ENCODE results near the gene KLHL6. TPM values are rescaled to one million over a fixed set of nuclear protein-coding genes. Genes with fewer than 3 reads are reported as not detected.
A peak's percentile ranks its signal among the peaks of the same experiment; 100 is the strongest.

KLHL6 gene
- total RNA-seq, 2 donors from 2014 or later, result 0.33 to 0.40 TPM

GRCh38 chr3:183487016-183487415 lies 68.5 kb downstream of the KLHL6 start:
- no peaks in the 10 kb centered on the region for H3K9me3 Mint-ChIP-seq
- Histone ChIP-seq H3K4me1 (ENCODE audit: control insufficient read depth, insufficient read depth, low read length) (peaks cover 12% of the 10 kb centered on the region), H3K36me3 (ENCODE audit: control insufficient read depth, insufficient read depth, low read length) (no peaks in the 10 kb centered on the region), H3K4me3 (ENCODE audit: low read length) (no peak overlapping the region), H3K9ac (ENCODE audit: extremely low read depth, low read length, poor library complexity, severe bottlenecking) (no peak overlapping the region), H3K27me3 (ENCODE audit: control insufficient read depth, insufficient read depth, low read length, poor library complexity, severe bottlenecking) (no peaks in the 10 kb centered on the region), H3K9me3 (ENCODE audit: control insufficient read depth, low read length) (no peaks in the 10 kb centered on the region), H3K27ac (ENCODE audit: low read depth, low read length) (no peak overlapping the region)
- no peak for TF ChIP-seq CTCF (conservative IDR thresholded peaks at IDR 0.05)
- peak; percentile 36 for DNase-seq
- no peak overlapping the region for H3K27ac Mint-ChIP-seq
- peaks cover 2% of the 10 kb centered on the region for H3K27me3 Mint-ChIP-seq (ENCODE audit: insufficient read depth)
- no peak overlapping the region for H3K4me3 Mint-ChIP-seq
- 73 to 84% methylated on average over 3 to 4 of the region's 4 CpGs for WGBS, 2 experiments (ENCODE audit: insufficient coverage in 1 of 2, insufficient read length in 1 of 2)
- peaks cover 23% of the 10 kb centered on the region for H3K4me1 Mint-ChIP-seq
- no peaks in the 10 kb centered on the region for H3K36me3 Mint-ChIP-seq (ENCODE audit: low read depth)

- H3K4me3 Mint-ChIP-seq, result no peak overlapping the region
- peaks cover 2% of the 10 kb centered on the region for H3K27me3 Mint-ChIP-seq (ENCODE audit: insufficient read depth)
- no peak overlapping the region for H3K9ac ChIP-seq (ENCODE audit: extremely low read depth, low read length, poor library complexity, severe bottlenecking)
- TF ChIP-seq CTCF (conservative IDR thresholded peaks at IDR 0.05), result no peak
- 94% methylated on average over 4 to 6 of the region's 6 CpGs for WGBS, 2 experiments (ENCODE audit: insufficient coverage in 1 of 2, insufficient read length in 1 of 2)
- peak overlapping the region; percentile 32 for H3K27ac Mint-ChIP-seq
- H3K9me3 ChIP-seq (ENCODE audit: control insufficient read depth, low read length), result no peaks in the 10 kb centered on the region
- H3K9me3 Mint-ChIP-seq, result no peaks in the 10 kb centered on the region
- DNase-seq, result peak; percentile 35
- H3K36me3 ChIP-seq (ENCODE audit: control insufficient read depth, insufficient read depth, low read length), result no peaks in the 10 kb centered on the region
- H3K4me1 Mint-ChIP-seq, result peaks cover 23% of the 10 kb centered on the region
- H3K36me3 Mint-ChIP-seq (ENCODE audit: low read depth), result no peaks in the 10 kb centered on the region
- no peak overlapping the region for H3K27ac ChIP-seq (ENCODE audit: low read depth, low read length)
- no peak overlapping the region for H3K4me3 ChIP-seq (ENCODE audit: low read length)
- H3K27me3 ChIP-seq (ENCODE audit: control insufficient read depth, insufficient read depth, low read length, poor library complexity, severe bottlenecking), result no peaks in the 10 kb centered on the region
- peaks cover 12% of the 10 kb centered on the region for H3K4me1 ChIP-seq (ENCODE audit: control insufficient read depth, insufficient read depth, low read length)
These were observed 69.0 kb downstream of the KLHL6 start for GRCh38 chr3:183486472-183486871.

- peak; percentile 13 for DNase-seq
- no peaks in the 10 kb centered on the region for H3K36me3 ChIP-seq (ENCODE audit: control insufficient read depth, insufficient read depth, low read length)
- H3K27ac ChIP-seq (ENCODE audit: low read depth, low read length), result no peak overlapping the region
- Mint-ChIP-seq H3K4me3 (no peak overlapping the region), H3K27me3 (ENCODE audit: insufficient read depth) (peaks cover 2% of the 10 kb centered on the region), H3K27ac (no peak overlapping the region), H3K36me3 (ENCODE audit: low read depth) (no peaks in the 10 kb centered on the region), H3K9me3 (no peaks in the 10 kb centered on the region), H3K4me1 (peaks cover 23% of the 10 kb centered on the region)
- 84 to 89% methylated on average over 4 to 6 of the region's 6 CpGs for WGBS, 2 experiments (ENCODE audit: insufficient coverage in 1 of 2, insufficient read length in 1 of 2)
- H3K9ac ChIP-seq (ENCODE audit: extremely low read depth, low read length, poor library complexity, severe bottlenecking), result no peak overlapping the region
- no peaks in the 10 kb centered on the region for H3K27me3 ChIP-seq (ENCODE audit: control insufficient read depth, insufficient read depth, low read length, poor library complexity, severe bottlenecking)
- H3K4me1 ChIP-seq (ENCODE audit: control insufficient read depth, insufficient read depth, low read length), result peaks cover 12% of the 10 kb centered on the region
- H3K4me3 ChIP-seq (ENCODE audit: low read length), result no peak overlapping the region
- no peaks in the 10 kb centered on the region for H3K9me3 ChIP-seq (ENCODE audit: control insufficient read depth, low read length)
- TF ChIP-seq CTCF (conservative IDR thresholded peaks at IDR 0.05), result no peak
These were observed 69.9 kb downstream of the KLHL6 start for GRCh38 chr3:183485585-183485984.
